HFFc6 (cell line): ENCODE data around the gene YIPF2. TPM values are rescaled to one million over a fixed set of nuclear protein-coding genes. Genes with fewer than 3 reads are reported as not detected.
"Not testable (repeated sequence)": the region's sequence is repeated elsewhere in the genome, so short reads cannot be mapped to it uniquely, and the experiment has no call there.

Experiments used
- DNase-seq: peaks from one replicate; pipeline ENCODE4 v3.0.0-alpha.2; 2018
- H3K27ac Mint-ChIP-seq: 2 replicates; pipeline ENCODE4 v1.8.0; 2020; ENCODE audit warnings: mild to moderate bottlenecking, mixed read lengths
- H3K27me3 Mint-ChIP-seq: 2 replicates; pipeline ENCODE4 v1.8.0; 2021; ENCODE audit warnings: mild to moderate bottlenecking, moderate library complexity, mixed read lengths; ENCODE audit not compliant: insufficient read depth
- H3K36me3 Mint-ChIP-seq: 2 replicates; pipeline ENCODE4 v1.8.0; 2021; ENCODE audit warnings: low read depth, mixed read lengths
- H3K4me1 Mint-ChIP-seq: 2 replicates; pipeline ENCODE4 v1.8.0; 2020; ENCODE audit warnings: low read depth, mixed read lengths
- H3K4me3 Mint-ChIP-seq: 2 replicates; pipeline ENCODE4 v1.8.0; 2020; ENCODE audit warnings: mild to moderate bottlenecking, moderate library complexity, mixed read lengths
- H3K9me3 Mint-ChIP-seq: 2 replicates; pipeline ENCODE4 v1.8.0; 2020; ENCODE audit warnings: mild to moderate bottlenecking, mixed read lengths
- CTCF ChIP-seq: fragments of 200-600 bp; sonication (generic); IDR thresholded peaks from 2 replicates; pipeline ENCODE4 v1.5.0; 2021; ENCODE audit warnings: antibody characterized with exemption, mild to moderate bottlenecking
- total RNA-seq, 6 experiments: library from RNA; stranded (reverse); fragmentation: NEBNext Ultra II Directional; extraction: Animal tissue kit (Norgen Biotek cat#: 25700); gene quantifications; 2 replicates in 1 of 6; 3 replicates in 5 of 6; pipeline ENCODE4 v1.2.3, GENCODE V29; 2021

YIPF2 gene
- total RNA-seq, 6 experiments from 2014 or later = 78.7 to 105 (median 83.3) TPM

- Mint-ChIP-seq H3K27me3 (peaks cover 3% of the 10 kb centered on the region), H3K4me3 (peak overlapping the region; percentile 54; the same call in 1 of the 2 replicates), H3K9me3 (no peaks in the 10 kb centered on the region), H3K36me3 (no peaks in the 10 kb centered on the region), H3K4me1 (peaks cover 32% of the 10 kb centered on the region), H3K27ac (peak overlapping the region; percentile 82)
- no peak for DNase-seq
- no peak for TF ChIP-seq CTCF
Observed at GRCh38 chr19:10885201-10886169, 43.0 kb downstream of the YIPF2 start.

- no peak for TF ChIP-seq CTCF
- Mint-ChIP-seq H3K27me3 (peaks cover 3% of the 10 kb centered on the region), H3K36me3 (no peaks in the 10 kb centered on the region), H3K4me3 (no peak overlapping the region), H3K27ac (peak overlapping the region; percentile 82), H3K4me1 (peaks cover 34% of the 10 kb centered on the region), H3K9me3 (no peaks in the 10 kb centered on the region)
- peak; percentile 76 for DNase-seq
Observed at GRCh38 chr19:10884274-10884673, 44.2 kb downstream of the YIPF2 start.

GRCh38 chr19:10882108-10882457, 46.4 kb downstream of the YIPF2 start:
- DNase-seq = no peak
- Mint-ChIP-seq H3K27ac (no peak overlapping the region), H3K27me3 (no peaks in the 10 kb centered on the region; the same call in 1 of the 2 replicates), H3K4me1 (peaks cover 37% of the 10 kb centered on the region), H3K4me3 (no peak overlapping the region), H3K36me3 (no peaks in the 10 kb centered on the region), H3K9me3 (no peaks in the 10 kb centered on the region)
- TF ChIP-seq CTCF = no peak

GRCh38 chr19:10881403-10882107, 46.9 kb downstream of the YIPF2 start:
- Mint-ChIP-seq H3K4me3 (no peak overlapping the region), H3K4me1 (peaks cover 38% of the 10 kb centered on the region), H3K27ac (no peak overlapping the region), H3K27me3 (no peaks in the 10 kb centered on the region; the same call in 1 of the 2 replicates), H3K36me3 (no peaks in the 10 kb centered on the region), H3K9me3 (no peaks in the 10 kb centered on the region)
- TF ChIP-seq CTCF = no peak
- no peak for DNase-seq

- no peak for TF ChIP-seq CTCF
- no peaks in the 10 kb centered on the region for H3K9me3 Mint-ChIP-seq
- peak overlapping the region; percentile 52 for H3K27ac Mint-ChIP-seq
- H3K27me3 Mint-ChIP-seq = no peaks in the 10 kb centered on the region; the same call in 1 of the 2 replicates
- no peaks in the 10 kb centered on the region for H3K36me3 Mint-ChIP-seq
- peaks cover 27% of the 10 kb centered on the region for H3K4me1 Mint-ChIP-seq
- no peak for DNase-seq
- H3K4me3 Mint-ChIP-seq = peak overlapping the region; percentile 47
Observed at GRCh38 chr19:10878253-10878652, 50.2 kb downstream of the YIPF2 start.

GRCh38 chr19:10877608-10878007, 50.8 kb downstream of the YIPF2 start:
- Mint-ChIP-seq H3K27ac (peak overlapping the region; percentile 52), H3K4me1 (peaks cover 33% of the 10 kb centered on the region)
- H3K36me3 Mint-ChIP-seq = not testable (repeated sequence)

More at GRCh38 chr19:10877608-10878007, 50.8 kb downstream of the YIPF2 start:
- DNase-seq, H3K4me3 Mint-ChIP-seq, H3K9me3 Mint-ChIP-seq, H3K27me3 Mint-ChIP-seq: not testable (repeated sequence)
